ENCODE data around the gene NPFFR1.

Gene NPFFR1

DNA sequence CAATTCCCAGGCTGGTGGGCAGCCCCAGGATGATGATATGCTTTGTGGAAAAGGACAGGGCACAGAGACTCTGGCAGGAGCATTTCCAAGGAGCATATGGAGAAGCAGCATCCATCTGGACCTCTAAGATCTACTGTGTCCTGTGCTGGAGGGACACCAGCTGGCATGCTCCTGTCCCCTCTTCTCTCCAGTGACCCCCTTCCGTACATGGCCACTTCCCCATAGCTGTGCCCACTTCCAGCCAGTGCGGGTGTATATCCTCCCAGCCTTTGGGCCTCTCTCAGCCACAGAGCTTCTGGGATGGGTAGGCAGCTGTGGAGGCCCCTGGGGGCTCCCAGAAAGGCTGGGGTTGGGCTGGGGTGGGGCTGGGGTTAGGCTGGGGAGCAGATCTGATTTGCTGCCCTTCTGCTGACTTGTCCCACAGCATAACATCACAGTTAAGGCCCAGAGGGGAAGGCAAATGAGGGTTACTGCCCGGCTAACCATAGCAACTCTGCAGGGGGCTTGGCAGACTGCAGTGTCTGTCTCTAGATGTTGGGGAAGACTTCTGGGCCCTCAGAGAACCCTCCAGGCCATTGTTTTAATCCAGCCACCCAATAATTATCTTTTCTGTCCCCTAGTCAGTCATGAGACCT, 6.3 kb downstream of the NPFFR1 start:
- Histone ChIP-seq H3K9me3 (no peaks in the 10 kb centered on the region), H3K4me1 (ENCODE audit: control insufficient read depth in 1 of 2, insufficient read depth in 1 of 2, low read depth in 1 of 2, low read length in 1 of 2) (no peaks in the 10 kb centered on the region), H3K27me3 (peaks cover 19% of the 10 kb centered on the region), H3K4me3 (ENCODE audit: low read depth in 1 of 2, low read length in 1 of 2) (no peak overlapping the region), H3K27ac (no peak overlapping the region), H3K36me3 (no peaks in the 10 kb centered on the region)
- no peak for TF ChIP-seq CTCF (IDR thresholded peaks at IDR 0.05)

GRCh38 chr10:70274643-70275042, 9.2 kb downstream of the NPFFR1 start:
- H3K27ac ChIP-seq: no peak overlapping the region
- no peak overlapping the region for H3K4me3 ChIP-seq (ENCODE audit: low read depth in 1 of 2, low read length in 1 of 2)
- no peaks in the 10 kb centered on the region for H3K36me3 ChIP-seq
- no peak for TF ChIP-seq CTCF (IDR thresholded peaks at IDR 0.05)
- no peaks in the 10 kb centered on the region for H3K4me1 ChIP-seq (ENCODE audit: control insufficient read depth in 1 of 2, insufficient read depth in 1 of 2, low read depth in 1 of 2, low read length in 1 of 2)
- H3K27me3 ChIP-seq: no peaks in the 10 kb centered on the region
- no peaks in the 10 kb centered on the region for H3K9me3 ChIP-seq

DNA sequence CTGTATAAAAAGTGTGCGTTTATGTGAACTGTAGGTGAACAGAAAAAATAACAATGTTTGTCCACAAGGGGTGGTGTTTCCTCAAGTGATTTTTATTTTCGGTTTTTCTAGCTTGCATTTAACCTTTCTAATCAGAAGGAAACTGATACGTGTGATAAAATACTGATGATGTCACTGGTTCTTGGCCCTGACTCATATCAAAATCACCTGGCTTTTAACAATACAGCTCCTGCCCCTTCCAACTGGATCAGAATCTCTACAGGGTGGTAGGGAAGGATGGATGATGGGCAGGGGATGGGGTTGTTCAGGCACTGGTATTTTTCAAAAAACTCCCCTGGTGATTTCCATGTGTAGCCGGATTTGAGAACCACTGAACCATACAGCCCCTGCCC, 10.9 kb downstream of the NPFFR1 start:
- H3K9me3 ChIP-seq: no peaks in the 10 kb centered on the region
- no peaks in the 10 kb centered on the region for H3K4me1 ChIP-seq (ENCODE audit: control insufficient read depth in 1 of 2, insufficient read depth in 1 of 2, low read depth in 1 of 2, low read length in 1 of 2)
- TF ChIP-seq CTCF (IDR thresholded peaks at IDR 0.05): no peak
- H3K27me3 ChIP-seq: no peaks in the 10 kb centered on the region
- H3K36me3 ChIP-seq: no peaks in the 10 kb centered on the region
- no peak overlapping the region for H3K27ac ChIP-seq
- no peak overlapping the region for H3K4me3 ChIP-seq (ENCODE audit: low read depth in 1 of 2, low read length in 1 of 2)

DNA sequence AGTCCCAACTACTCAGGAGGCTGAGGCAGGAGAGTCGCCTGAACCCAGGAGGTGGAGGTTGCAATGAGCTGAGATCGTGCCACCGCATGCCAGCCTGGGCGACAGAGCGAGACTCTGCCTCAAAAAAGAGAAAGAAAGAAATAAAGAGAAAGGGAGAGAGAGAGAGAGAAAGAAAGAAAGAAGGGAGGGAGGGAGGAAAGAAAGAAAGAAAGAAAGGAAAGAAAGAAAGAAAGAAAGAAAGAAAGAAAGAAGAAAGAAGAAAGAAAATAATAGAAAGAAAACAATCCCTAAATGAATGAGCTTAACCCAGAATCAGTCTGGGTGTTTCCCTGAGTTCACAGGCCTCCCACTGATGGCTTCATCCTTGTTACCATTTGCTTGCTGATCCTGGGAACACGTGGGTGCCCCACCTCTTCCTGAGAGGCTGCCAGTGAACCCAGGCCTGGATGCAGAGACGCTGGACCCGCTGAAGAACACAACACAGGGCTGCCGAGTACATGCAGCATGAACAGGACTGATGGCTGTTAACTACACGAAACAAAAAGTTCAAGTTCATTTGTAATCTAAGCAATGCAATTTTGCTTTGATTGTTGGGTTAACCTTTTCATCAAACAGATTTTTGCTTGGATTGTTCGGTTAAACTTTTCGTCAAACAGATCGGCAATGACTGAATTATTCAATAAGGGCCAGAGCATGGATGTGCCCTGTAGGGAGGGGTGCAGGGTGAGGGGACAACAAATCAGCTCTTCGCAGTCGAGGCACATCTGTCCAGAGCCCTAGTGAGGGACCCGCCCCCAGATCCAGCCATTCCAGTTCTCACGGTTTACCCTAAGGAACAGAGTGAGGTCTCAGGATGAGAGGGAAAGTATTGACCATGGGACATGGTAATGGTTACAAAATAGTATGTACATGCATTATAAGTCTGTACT, 11.5 kb downstream of the NPFFR1 start:
- H3K27ac ChIP-seq: no peak overlapping the region
- no peaks in the 10 kb centered on the region for H3K9me3 ChIP-seq
- no peak overlapping the region for H3K4me3 ChIP-seq (ENCODE audit: low read depth in 1 of 2, low read length in 1 of 2)
- TF ChIP-seq CTCF (IDR thresholded peaks at IDR 0.05): no peak
- H3K36me3 ChIP-seq: no peaks in the 10 kb centered on the region
- H3K27me3 ChIP-seq: no peaks in the 10 kb centered on the region
- no peaks in the 10 kb centered on the region for H3K4me1 ChIP-seq (ENCODE audit: control insufficient read depth in 1 of 2, insufficient read depth in 1 of 2, low read depth in 1 of 2, low read length in 1 of 2)

- Histone ChIP-seq H3K9me3 (no peaks in the 10 kb centered on the region), H3K27ac (no peak overlapping the region), H3K27me3 (no peaks in the 10 kb centered on the region), H3K4me1 (ENCODE audit: control insufficient read depth in 1 of 2, insufficient read depth in 1 of 2, low read depth in 1 of 2, low read length in 1 of 2) (no peaks in the 10 kb centered on the region), H3K36me3 (no peaks in the 10 kb centered on the region), H3K4me3 (ENCODE audit: low read depth in 1 of 2, low read length in 1 of 2) (no peak overlapping the region)
- TF ChIP-seq CTCF (IDR thresholded peaks at IDR 0.05): no peak
These were observed 12.9 kb downstream of the NPFFR1 start for GRCh38 chr10:70270952-70271351.
